HL-60 (cell line): ENCODE data around the gene CYYR1.

ENCODE experiments used
- CTCF ChIP-seq: IDR thresholded peaks from one replicate; pipeline ENCODE4 v1.5.1; 2011; ENCODE audit warnings: low read length, control low read depth, inconsistent platforms; ENCODE audit not compliant: insufficient read depth
- POLR2AphosphoS5 ChIP-seq: IDR thresholded peaks from 2 replicates; pipeline ENCODE4 v1.6.1; 2012; ENCODE audit warnings: low read depth
- REST ChIP-seq: IDR thresholded peaks from 2 replicates; pipeline ENCODE4 v1.6.1; 2012; ENCODE audit warnings: low read depth; ENCODE audit not compliant: insufficient replicate concordance
- SPI1 ChIP-seq: IDR thresholded peaks from 2 replicates; pipeline ENCODE4 v1.6.1; 2012; ENCODE audit warnings: low read depth, mild to moderate bottlenecking, borderline replicate concordance

GRCh38 chr21:26499495-26499894 lies 73.6 kb downstream of the CYYR1 start:
- TF ChIP-seq CTCF = no peak
- TF ChIP-seq REST = no peak
- no peak for TF ChIP-seq POLR2AphosphoS5
- no peak for TF ChIP-seq SPI1
